GM12872 (cell line): Measurements from ENCODE around the gene TMA7B.

Experiments
- TF ChIP-seq, protein P1 (sequence below): IDR thresholded peaks from 3 replicates; pipeline ENCODE4 v1.5.1; 2011; ENCODE audit warnings: low read depth, mild to moderate bottlenecking, low read length, moderate library complexity; ENCODE audit not compliant: insufficient read depth

TMA7B gene

DNA sequence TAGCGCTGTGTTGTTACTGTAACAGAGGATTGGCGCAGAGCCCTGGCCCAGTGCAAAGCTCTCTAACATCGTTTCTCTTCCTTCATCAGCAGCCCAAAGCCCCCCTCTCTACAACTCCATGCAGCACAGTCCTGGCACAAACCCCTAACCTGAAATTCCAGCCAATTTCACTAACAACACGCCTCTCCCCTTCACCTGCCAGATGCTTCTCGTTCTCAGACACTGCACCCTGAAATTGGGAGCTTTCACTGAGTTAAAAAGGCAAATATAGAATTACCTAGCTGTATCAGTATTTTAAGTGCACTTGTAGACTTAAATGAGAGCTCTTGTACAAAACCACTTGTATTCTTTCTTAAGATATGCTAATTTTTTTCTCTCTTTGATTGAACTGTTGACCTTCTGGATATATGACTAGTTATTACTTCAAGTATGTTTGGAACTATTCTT lies 43.0 kb upstream of the TMA7B start:
- TF ChIP-seq, protein P1, sequence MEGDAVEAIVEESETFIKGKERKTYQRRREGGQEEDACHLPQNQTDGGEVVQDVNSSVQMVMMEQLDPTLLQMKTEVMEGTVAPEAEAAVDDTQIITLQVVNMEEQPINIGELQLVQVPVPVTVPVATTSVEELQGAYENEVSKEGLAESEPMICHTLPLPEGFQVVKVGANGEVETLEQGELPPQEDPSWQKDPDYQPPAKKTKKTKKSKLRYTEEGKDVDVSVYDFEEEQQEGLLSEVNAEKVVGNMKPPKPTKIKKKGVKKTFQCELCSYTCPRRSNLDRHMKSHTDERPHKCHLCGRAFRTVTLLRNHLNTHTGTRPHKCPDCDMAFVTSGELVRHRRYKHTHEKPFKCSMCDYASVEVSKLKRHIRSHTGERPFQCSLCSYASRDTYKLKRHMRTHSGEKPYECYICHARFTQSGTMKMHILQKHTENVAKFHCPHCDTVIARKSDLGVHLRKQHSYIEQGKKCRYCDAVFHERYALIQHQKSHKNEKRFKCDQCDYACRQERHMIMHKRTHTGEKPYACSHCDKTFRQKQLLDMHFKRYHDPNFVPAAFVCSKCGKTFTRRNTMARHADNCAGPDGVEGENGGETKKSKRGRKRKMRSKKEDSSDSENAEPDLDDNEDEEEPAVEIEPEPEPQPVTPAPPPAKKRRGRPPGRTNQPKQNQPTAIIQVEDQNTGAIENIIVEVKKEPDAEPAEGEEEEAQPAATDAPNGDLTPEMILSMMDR: no peak

DNA sequence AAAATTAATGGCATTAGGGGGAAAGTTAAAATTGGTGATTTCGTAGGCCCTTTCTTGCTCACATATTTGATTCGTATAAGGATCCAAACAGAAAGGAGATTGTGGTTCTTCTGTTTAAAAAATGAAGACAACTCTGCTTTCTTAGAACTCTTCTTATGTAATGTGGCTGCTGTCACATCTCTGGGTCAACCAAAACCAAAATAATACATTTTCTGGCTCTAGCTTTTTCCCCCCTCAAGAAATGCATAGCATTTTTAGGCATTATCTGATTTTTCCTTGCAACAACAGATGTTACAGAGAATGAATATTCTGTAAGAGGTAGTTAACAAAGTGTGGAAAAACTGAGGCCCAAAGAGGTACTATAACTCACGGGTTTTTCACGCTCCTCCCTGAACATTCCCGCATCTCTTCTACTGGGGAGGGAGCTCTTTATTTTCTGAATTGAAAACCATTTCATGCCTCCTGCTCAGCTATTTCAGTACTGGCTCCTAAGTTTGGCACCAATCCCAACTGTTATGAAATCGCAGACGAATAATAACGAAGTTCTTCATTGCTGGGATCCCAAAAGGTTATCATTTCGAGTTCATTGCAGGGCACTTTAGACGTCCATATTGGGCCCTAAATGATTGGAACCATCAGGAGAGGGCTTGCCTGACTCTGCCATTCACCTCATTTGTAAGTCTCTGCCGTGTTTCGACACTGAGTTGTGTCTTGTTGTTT lies 42.3 kb upstream of the TMA7B start:
- TF ChIP-seq, protein P1: no peak

DNA sequence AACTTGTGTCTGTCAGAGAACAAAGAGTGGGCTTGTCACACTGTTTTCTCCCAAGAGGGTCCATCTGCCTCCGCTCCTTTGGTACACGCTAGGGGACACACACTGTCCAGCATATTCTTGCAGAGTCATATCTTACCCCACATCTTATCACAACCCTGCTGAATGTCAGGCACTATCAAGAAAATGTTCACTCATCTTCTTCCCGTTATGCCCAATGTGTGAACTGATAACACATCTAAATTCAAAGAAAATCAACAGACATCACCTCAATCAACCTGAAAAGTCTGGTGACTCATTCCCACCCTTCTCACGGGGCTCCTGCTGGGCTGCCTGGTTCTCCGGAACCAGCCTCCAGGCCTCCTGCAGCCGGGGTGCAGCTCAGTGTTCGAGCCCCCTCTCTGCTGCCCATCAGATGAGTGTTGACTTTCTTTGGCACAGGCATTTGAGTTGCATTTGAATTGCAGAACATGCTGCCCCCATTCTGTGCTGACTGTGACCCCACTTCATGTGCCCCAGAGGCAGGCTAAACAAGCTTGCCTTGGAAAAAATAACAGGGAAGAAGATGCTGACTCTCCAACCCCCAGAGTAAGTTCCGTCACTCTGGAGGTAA lies 40.0 kb upstream of the TMA7B start:
- TF ChIP-seq, protein P1: no peak

DNA sequence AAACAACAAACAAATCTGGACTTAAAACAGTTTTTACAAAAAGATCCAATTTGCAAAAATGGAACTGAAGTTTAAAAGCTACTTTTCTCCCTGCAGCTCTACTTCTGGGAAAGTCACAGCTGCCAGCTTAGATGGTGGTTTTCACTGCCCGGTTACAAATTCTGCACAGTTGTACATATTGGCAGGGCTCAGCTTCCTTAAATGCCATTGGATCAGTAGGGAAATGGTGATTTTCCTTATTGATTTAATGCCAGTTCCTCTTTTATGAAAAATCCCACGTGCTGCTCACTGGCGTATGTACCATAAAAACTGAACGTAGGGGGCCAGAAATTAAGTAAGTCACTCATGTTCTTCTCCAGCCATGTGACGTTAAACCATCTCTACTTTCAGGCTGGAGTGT lies 36.5 kb upstream of the TMA7B start:
- TF ChIP-seq, protein P1: no peak

DNA sequence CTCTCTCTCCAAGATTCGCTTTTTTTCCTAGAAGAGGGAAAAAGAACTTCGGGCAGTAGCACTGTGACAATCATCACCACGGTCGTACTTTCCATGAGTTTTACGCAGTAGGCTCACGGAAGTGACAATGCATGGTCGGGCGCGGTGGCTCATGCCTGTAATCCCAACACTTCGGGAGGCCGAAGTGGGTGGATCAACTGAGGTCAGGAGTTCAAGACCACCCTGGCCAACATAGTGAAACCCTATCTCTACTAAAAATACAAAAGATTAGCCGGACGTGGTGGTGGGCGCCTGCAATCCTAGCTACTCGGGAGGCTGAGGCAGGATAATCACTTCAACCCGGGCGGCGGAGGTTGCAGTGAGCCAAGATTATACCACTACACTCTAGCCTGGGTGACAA lies 35.9 kb upstream of the TMA7B start:
- TF ChIP-seq, protein P1: no peak

DNA sequence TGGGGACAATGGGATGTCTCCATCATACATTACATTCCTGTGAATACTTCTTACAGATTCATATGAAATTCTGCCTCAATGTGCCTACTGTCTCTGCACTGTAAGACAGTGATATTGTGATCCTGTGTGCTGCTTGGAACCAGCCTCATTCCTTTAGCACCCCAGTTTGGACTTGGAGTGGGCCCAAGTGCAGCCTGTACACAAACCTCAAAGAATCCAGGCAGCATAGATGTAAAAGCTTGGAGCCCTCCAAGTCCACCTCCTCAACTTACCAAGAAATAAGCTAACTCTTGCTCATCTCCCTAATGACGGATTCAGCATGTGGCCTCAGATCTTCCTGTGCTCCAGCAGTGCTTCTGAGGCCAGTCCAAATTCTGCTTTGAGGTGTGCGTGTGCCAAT lies 34.9 kb upstream of the TMA7B start:
- TF ChIP-seq, protein P1: no peak

DNA sequence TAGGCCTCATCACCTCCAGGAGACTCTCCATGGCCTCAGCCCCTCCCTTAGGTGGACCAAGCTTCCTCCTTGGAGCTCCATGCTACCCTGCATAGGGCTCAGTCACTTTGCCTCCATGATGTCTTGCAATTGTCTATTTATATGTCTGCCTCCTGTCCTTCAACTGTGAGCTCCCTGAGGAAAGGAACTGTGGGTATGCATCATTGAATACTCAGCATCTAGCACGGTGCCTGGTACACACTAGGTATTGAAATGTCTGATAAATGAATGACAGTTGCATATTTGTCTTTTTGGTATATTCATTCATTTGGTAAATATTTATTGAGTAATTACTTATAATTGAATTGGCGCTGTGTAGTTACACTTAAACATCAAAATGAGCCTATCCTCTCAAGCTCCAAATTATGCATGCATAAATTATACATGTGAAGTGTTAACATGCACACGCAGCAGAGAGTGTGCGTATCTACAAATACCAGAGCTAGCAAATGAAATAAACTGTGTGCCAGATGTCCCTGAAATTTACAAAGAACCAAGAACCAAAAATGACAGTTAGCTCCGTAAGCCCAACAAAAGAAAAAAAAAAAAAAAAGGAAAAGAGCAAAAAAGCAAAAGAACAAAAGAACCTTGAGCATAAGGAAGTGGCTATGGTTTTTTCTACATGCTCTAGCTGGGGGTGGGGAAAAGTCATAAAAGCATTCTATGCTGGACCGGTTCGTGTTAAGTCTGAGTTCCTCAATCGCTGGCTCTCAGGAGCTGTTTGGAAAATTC lies 34.1 kb upstream of the TMA7B start:
- TF ChIP-seq, protein P1: no peak
